ENCODE measurements around the gene CYP3A4. TPM values are rescaled to one million over a fixed set of nuclear protein-coding genes. Genes with fewer than 3 reads are reported as not detected.

The CYP3A4 gene
- total and polyA plus RNA-seq, 4 experiments from 2014 or later: not detected

- H3K27ac Mint-ChIP-seq: no peak overlapping the region
- H3K4me1 Mint-ChIP-seq: no peaks in the 10 kb centered on the region
- ChIA-PET POLR2A (ENCODE audit: partially characterized antibody) (no interaction called here), CTCF (ENCODE audit: partially characterized antibody) (no interaction called here)
- H3K27me3 Mint-ChIP-seq: peaks cover 5 to 10% of the 10 kb centered on the region in 2 donors
- H3K36me3 Mint-ChIP-seq: no peaks in the 10 kb centered on the region
- H3K9me3 Mint-ChIP-seq: no peaks in the 10 kb centered on the region
- H3K9me3 ChIP-seq (ENCODE audit: control insufficient read depth in 1 of 2, low read length in 2 of 2): no peaks in the 10 kb centered on the region
- no peaks in the 10 kb centered on the region for H3K36me3 ChIP-seq (ENCODE audit: insufficient read depth, low read length)
- H3K4me1 ChIP-seq (ENCODE audit: insufficient read depth, low read length): no peaks in the 10 kb centered on the region
- intact Hi-C loops (cut with micrococcal nuclease): no loop called here
- H3K4me3 ChIP-seq (ENCODE audit: low read length in 2 of 2): no peak overlapping the region
- no peak overlapping the region for H3K27ac ChIP-seq (ENCODE audit: low read depth, low read length)
- H3K4me3 Mint-ChIP-seq: no peak overlapping the region
- DNase-seq: no peak
- H3K27me3 ChIP-seq (ENCODE audit: insufficient read depth, low read length): no peaks in the 10 kb centered on the region
Measured at GRCh38 chr7:99825452-99825851, 41.5 kb upstream of the CYP3A4 start.

GRCh38 chr7:99824091-99824490, 40.1 kb upstream of the CYP3A4 start:
- H3K36me3 Mint-ChIP-seq: no peaks in the 10 kb centered on the region
- CTCF ChIA-PET (ENCODE audit: partially characterized antibody): no interaction called here
- no peaks in the 10 kb centered on the region for H3K4me1 ChIP-seq (ENCODE audit: insufficient read depth, low read length)
- H3K27me3 ChIP-seq (ENCODE audit: insufficient read depth, low read length): no peaks in the 10 kb centered on the region
- no peaks in the 10 kb centered on the region for H3K9me3 ChIP-seq (ENCODE audit: control insufficient read depth in 1 of 2, low read length in 2 of 2)
- intact Hi-C loops (cut with micrococcal nuclease): no loop called here
- no peak overlapping the region for H3K27ac ChIP-seq (ENCODE audit: low read depth, low read length)
- H3K27ac Mint-ChIP-seq: no peak overlapping the region
- H3K4me1 Mint-ChIP-seq: no peaks in the 10 kb centered on the region
- POLR2A ChIA-PET (ENCODE audit: partially characterized antibody): interaction anchor here (0.5 kb wide), 1 partner anchor 257 kb away, joined by 4 read pairs; no protein-coding TSS in a partner anchor
- no peak overlapping the region for H3K4me3 Mint-ChIP-seq
- H3K9me3 Mint-ChIP-seq: no peaks in the 10 kb centered on the region
- no peak for DNase-seq
- no peak overlapping the region for H3K4me3 ChIP-seq (ENCODE audit: low read length in 2 of 2)
- no peaks in the 10 kb centered on the region for H3K36me3 ChIP-seq (ENCODE audit: insufficient read depth, low read length)
- H3K27me3 Mint-ChIP-seq: peaks cover 7 to 11% of the 10 kb centered on the region in 2 donors

GRCh38 chr7:99822731-99823718, 39.0 kb upstream of the CYP3A4 start:
- Mint-ChIP-seq H3K27ac (no peak overlapping the region), H3K9me3 (no peaks in the 10 kb centered on the region), H3K36me3 (no peaks in the 10 kb centered on the region), H3K4me3 (no peak overlapping the region), H3K27me3 (peaks cover 6 to 17% of the 10 kb centered on the region in 2 donors), H3K4me1 (no peaks in the 10 kb centered on the region)
- ChIA-PET POLR2A (ENCODE audit: partially characterized antibody) (no interaction called here), CTCF (ENCODE audit: partially characterized antibody) (no interaction called here)
- Histone ChIP-seq H3K4me3 (ENCODE audit: low read length in 2 of 2) (no peak overlapping the region), H3K36me3 (ENCODE audit: insufficient read depth, low read length) (no peaks in the 10 kb centered on the region), H3K4me1 (ENCODE audit: insufficient read depth, low read length) (no peaks in the 10 kb centered on the region), H3K27me3 (ENCODE audit: insufficient read depth, low read length) (no peaks in the 10 kb centered on the region), H3K27ac (ENCODE audit: low read depth, low read length) (no peak overlapping the region), H3K9me3 (ENCODE audit: control insufficient read depth in 1 of 2, low read length in 2 of 2) (no peaks in the 10 kb centered on the region)
- no peak for DNase-seq
- intact Hi-C loops (cut with micrococcal nuclease): no loop called here

- no peaks in the 10 kb centered on the region for H3K9me3 ChIP-seq (ENCODE audit: control insufficient read depth in 1 of 2, low read length in 2 of 2)
- CTCF ChIA-PET (ENCODE audit: partially characterized antibody): no interaction called here
Measured at GRCh38 chr7:99820408-99821027, 36.5 kb upstream of the CYP3A4 start.

GRCh38 chr7:99808766-99809165, 24.8 kb upstream of the CYP3A4 start:
- H3K27me3 Mint-ChIP-seq: peaks cover 24 to 31% of the 10 kb centered on the region in 2 donors
- Histone ChIP-seq H3K9me3 (ENCODE audit: control insufficient read depth in 1 of 2, low read length in 2 of 2) (no peaks in the 10 kb centered on the region), H3K4me3 (ENCODE audit: low read length in 2 of 2) (no peak overlapping the region), H3K27me3 (ENCODE audit: insufficient read depth, low read length) (no peaks in the 10 kb centered on the region), H3K36me3 (ENCODE audit: insufficient read depth, low read length) (no peaks in the 10 kb centered on the region), H3K4me1 (ENCODE audit: insufficient read depth, low read length) (no peaks in the 10 kb centered on the region), H3K27ac (ENCODE audit: low read depth, low read length) (no peak overlapping the region)
- ChIA-PET POLR2A (ENCODE audit: partially characterized antibody) (no interaction called here), CTCF (ENCODE audit: partially characterized antibody) (no interaction called here)
- H3K27ac Mint-ChIP-seq: no peak overlapping the region
- H3K4me3 Mint-ChIP-seq: no peak overlapping the region
- H3K36me3 Mint-ChIP-seq: no peaks in the 10 kb centered on the region
- H3K4me1 Mint-ChIP-seq: no peaks in the 10 kb centered on the region
- intact Hi-C loops (cut with micrococcal nuclease): no loop called here
- no peak for DNase-seq
- H3K9me3 Mint-ChIP-seq: peaks cover 0 to 23% (median 9%) of the 10 kb centered on the region in 8 donors

More at GRCh38 chr7:99820408-99821027, 36.5 kb upstream of the CYP3A4 start:
- intact Hi-C loops (cut with micrococcal nuclease): no loop called here
- Mint-ChIP-seq H3K27me3 (peaks cover 4 to 17% of the 10 kb centered on the region in 2 donors), H3K36me3 (no peaks in the 10 kb centered on the region), H3K4me3 (no peak overlapping the region), H3K9me3 (no peaks in the 10 kb centered on the region), H3K27ac (no peak overlapping the region), H3K4me1 (no peaks in the 10 kb centered on the region)
- H3K4me1 ChIP-seq (ENCODE audit: insufficient read depth, low read length): no peaks in the 10 kb centered on the region
- H3K4me3 ChIP-seq (ENCODE audit: low read length in 2 of 2): no peak overlapping the region
- no peak for DNase-seq
- no peaks in the 10 kb centered on the region for H3K27me3 ChIP-seq (ENCODE audit: insufficient read depth, low read length)
- POLR2A ChIA-PET (ENCODE audit: partially characterized antibody): no interaction called here
- no peak overlapping the region for H3K27ac ChIP-seq (ENCODE audit: low read depth, low read length)
- H3K36me3 ChIP-seq (ENCODE audit: insufficient read depth, low read length): no peaks in the 10 kb centered on the region

GRCh38 chr7:99806839-99807478, 23.0 kb upstream of the CYP3A4 start:
- Mint-ChIP-seq H3K27me3 (peaks cover 31 to 34% of the 10 kb centered on the region in 2 donors), H3K36me3 (no peaks in the 10 kb centered on the region), H3K4me3 (no peak overlapping the region), H3K27ac (no peak overlapping the region), H3K9me3 (peaks cover 0 to 27% (median 12%) of the 10 kb centered on the region in 8 donors), H3K4me1 (no peaks in the 10 kb centered on the region)
- Histone ChIP-seq H3K27me3 (ENCODE audit: insufficient read depth, low read length) (no peaks in the 10 kb centered on the region), H3K27ac (ENCODE audit: low read depth, low read length) (no peak overlapping the region), H3K9me3 (ENCODE audit: control insufficient read depth in 1 of 2, low read length in 2 of 2) (no peaks in the 10 kb centered on the region), H3K4me1 (ENCODE audit: insufficient read depth, low read length) (no peaks in the 10 kb centered on the region), H3K4me3 (ENCODE audit: low read length in 2 of 2) (no peak overlapping the region), H3K36me3 (ENCODE audit: insufficient read depth, low read length) (no peaks in the 10 kb centered on the region)
- intact Hi-C loops (cut with micrococcal nuclease): no loop called here
- POLR2A ChIA-PET (ENCODE audit: partially characterized antibody): no interaction called here
- no peak for DNase-seq
- CTCF ChIA-PET (ENCODE audit: partially characterized antibody): no interaction called here

- H3K4me1 Mint-ChIP-seq: no peaks in the 10 kb centered on the region
- no peaks in the 10 kb centered on the region for H3K4me1 ChIP-seq (ENCODE audit: insufficient read depth, low read length)
- no peaks in the 10 kb centered on the region for H3K36me3 Mint-ChIP-seq
- peaks cover 0 to 27% (median 12%) of the 10 kb centered on the region in 8 donors for H3K9me3 Mint-ChIP-seq
- H3K27ac ChIP-seq (ENCODE audit: low read depth, low read length): no peak overlapping the region
- H3K27ac Mint-ChIP-seq: no peak overlapping the region
- ChIA-PET POLR2A (ENCODE audit: partially characterized antibody) (no interaction called here), CTCF (ENCODE audit: partially characterized antibody) (no interaction called here)
- peaks cover 34 to 42% of the 10 kb centered on the region in 2 donors for H3K27me3 Mint-ChIP-seq
- no peaks in the 10 kb centered on the region for H3K27me3 ChIP-seq (ENCODE audit: insufficient read depth, low read length)
- H3K9me3 ChIP-seq (ENCODE audit: control insufficient read depth in 1 of 2, low read length in 2 of 2): no peaks in the 10 kb centered on the region
- no peak overlapping the region for H3K4me3 Mint-ChIP-seq
- DNase-seq: no peak
- intact Hi-C loops (cut with micrococcal nuclease): no loop called here
- H3K4me3 ChIP-seq (ENCODE audit: low read length in 2 of 2): no peak overlapping the region
- H3K36me3 ChIP-seq (ENCODE audit: insufficient read depth, low read length): no peaks in the 10 kb centered on the region
Measured at GRCh38 chr7:99805641-99806040, 21.7 kb upstream of the CYP3A4 start.

All from CD4-positive, alpha-beta memory T cell (primary cell).